Posterior vena cava (tissue), 2 donors: Measurements from ENCODE around the gene NOXRED1. TPM values are rescaled to one million over a fixed set of nuclear protein-coding genes. Genes with fewer than 3 reads are reported as not detected.
"Not testable (repeated sequence)": the region's sequence is repeated elsewhere in the genome, so short reads cannot be mapped to it uniquely, and the experiment has no call there.

Experiments
- DNase-seq: peaks from one replicate; pipeline ENCODE4 v3.0.0-alpha.2; 2020; ENCODE audit warnings: low spot score
- intact Hi-C, 2 donors: fragments of 100-400 bp; cut with DNase I; formaldehyde crosslinking; loops; one replicate each; pipeline versions ENCODE4 v1.14.1 to v1.14.2; 2022 to 2023
- total RNA-seq, 2 donors: library from RNA; stranded (reverse); fragmentation: NEBNext Ultra II Directional; extraction: Animal tissue kit (Norgen Biotek cat#: 25700); gene quantifications; one replicate each; pipeline ENCODE4 v1.2.1, GENCODE V29; 2021
- donor health status: DM: yes; HTN: yes; CAD: no.
- donor health status: DM: yes; HTN: yes; CAD: no.

The NOXRED1 gene
- total RNA-seq, 2 donors from 2014 or later, result 0.23 to 0.52 TPM

- DNase-seq, intact Hi-C loops: not testable (repeated sequence)
These were observed 7.2 kb downstream of the NOXRED1 start for GRCh38 chr14:77416098-77416497.

- intact Hi-C loops, DNase-seq: not testable (repeated sequence)
These were observed 7.8 kb downstream of the NOXRED1 start for GRCh38 chr14:77415403-77416030.

- DNase-seq, result no peak
- intact Hi-C loops, result no loop called here
These were observed 14.2 kb downstream of the NOXRED1 start for GRCh38 chr14:77409131-77409533.

- intact Hi-C loops, result no loop called here
- DNase-seq, result no peak
These were observed 16.2 kb downstream of the NOXRED1 start for GRCh38 chr14:77407158-77407557.

DNA sequence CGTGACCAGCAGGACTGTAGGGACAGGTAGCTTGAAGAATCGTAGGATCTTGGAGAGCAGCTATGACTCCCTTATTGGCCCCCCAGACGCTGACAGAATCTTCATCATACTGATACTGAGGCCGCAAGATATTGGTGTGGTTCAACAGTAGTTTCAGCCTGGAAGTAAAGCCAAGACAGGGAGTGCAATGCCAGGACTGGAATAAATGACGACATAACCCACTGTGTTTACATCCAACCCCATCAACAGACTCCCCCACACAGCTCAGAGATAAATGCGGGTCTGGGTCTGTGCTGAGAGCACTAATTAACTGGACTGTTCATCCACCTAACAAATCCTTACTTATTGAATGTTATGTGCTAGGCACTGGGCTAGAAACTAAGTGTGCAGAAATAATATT is 16.6 kb downstream of the NOXRED1 start:
- DNase-seq, result no peak
- intact Hi-C loops, result no loop called here

DNA sequence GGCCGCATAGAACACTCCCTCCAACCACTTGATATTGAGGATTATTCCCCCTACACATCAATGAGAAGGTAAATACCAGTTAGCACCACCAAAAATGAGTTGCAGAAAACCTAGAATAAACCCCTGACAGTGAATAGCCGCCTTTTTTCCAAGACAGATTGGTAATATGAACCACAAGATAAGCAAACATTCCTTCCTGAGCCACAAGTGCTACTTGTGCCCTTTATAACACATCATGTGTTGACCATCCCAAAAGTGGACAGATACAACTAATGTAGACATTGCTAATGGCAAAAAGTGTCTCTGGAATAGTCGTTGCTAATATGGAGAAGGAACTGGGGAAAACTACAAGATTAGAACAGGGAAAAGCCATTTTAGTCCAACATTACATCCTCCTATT is 17.2 kb downstream of the NOXRED1 start:
- no peak for DNase-seq
- intact Hi-C loops, result no loop called here

DNA sequence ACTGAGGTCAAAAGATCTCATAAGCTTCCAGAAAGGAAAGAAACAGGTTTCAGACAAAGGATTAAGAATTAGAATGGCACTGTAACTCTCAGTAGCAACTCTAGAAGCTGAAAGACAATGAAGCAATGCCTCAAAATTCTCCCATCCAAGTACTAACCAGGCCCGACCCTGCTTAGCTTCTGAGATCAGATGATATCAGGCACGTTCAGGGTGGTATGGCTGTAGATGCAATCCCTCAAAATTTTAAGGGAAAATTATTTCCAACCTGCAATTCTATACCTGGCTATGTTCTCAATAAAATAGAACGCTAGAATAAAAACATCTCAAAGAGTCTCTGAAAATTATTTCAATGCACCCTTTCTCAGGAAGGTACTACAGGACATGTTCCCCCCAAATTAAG is 19.6 kb downstream of the NOXRED1 start:
- intact Hi-C loops, result no loop called here

DNA sequence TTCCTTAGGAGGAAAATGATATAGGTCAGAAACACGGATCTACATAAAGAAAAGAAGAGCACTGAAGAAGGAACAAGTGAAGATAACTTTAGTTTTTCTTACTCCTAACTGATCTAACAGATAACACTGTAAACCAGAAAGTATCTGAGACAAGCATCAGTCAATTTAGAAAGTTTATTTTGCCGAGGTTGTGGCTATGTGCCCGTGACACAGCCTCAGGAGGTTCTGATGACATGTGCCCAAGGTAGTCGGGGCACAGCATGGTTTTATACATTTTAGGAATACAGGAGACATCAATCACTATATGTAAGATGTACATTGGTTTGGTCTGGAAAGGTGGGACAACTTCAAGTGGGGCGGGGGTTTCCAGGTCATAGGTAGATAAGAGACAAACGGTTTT is 23.1 kb downstream of the NOXRED1 start:
- intact Hi-C loops, result no loop called here
- DNase-seq, result no peak

More for the DNA sequence above, 19.6 kb downstream of the NOXRED1 start:
- DNase-seq, result no peak

DNA sequence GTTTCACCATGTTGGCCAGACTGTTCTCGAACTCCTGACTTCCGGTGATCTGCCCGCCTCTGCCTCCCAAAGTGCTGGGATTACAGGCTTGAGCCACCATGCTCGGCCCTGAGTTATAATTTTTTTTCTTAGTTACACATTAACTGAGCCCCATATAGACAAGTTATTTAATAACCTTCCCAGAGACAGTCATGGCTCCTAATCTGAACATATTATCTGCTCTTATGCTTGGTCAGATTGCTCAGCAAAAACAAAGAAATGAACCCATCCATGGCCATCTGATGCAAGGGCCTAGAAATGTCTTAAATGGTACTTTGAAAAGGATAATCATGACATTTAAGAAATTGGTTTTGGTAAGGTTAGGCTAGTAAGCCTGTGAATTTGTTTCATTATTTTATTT is 33.1 kb downstream of the NOXRED1 start:
- no peak for DNase-seq
- intact Hi-C loops, result no loop called here

DNA sequence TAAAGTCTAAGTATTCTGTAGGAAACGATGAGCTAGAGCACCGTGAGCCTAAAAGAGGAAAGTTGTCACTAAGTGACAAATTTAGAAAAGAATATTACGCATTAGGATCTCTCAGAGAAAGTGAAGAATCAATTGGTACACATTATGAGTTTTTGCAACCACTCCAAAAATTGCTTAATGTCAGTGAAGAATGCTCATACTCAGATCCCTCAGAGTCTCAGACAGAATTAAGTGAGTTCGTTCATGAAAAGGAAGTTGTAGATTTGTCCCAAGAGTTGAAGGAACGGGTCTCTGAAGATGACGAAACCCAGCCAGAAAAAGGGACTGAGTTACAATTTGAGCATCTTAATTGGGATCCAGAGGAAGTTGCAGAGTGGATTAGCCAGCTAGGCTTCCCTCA is 44.6 kb downstream of the NOXRED1 start:
- intact Hi-C loops, result no loop called here
- no peak for DNase-seq

GRCh38 chr14:77377502-77377844 is 45.9 kb downstream of the NOXRED1 start:
- intact Hi-C loops, result no loop called here
- DNase-seq, result no peak

DNA sequence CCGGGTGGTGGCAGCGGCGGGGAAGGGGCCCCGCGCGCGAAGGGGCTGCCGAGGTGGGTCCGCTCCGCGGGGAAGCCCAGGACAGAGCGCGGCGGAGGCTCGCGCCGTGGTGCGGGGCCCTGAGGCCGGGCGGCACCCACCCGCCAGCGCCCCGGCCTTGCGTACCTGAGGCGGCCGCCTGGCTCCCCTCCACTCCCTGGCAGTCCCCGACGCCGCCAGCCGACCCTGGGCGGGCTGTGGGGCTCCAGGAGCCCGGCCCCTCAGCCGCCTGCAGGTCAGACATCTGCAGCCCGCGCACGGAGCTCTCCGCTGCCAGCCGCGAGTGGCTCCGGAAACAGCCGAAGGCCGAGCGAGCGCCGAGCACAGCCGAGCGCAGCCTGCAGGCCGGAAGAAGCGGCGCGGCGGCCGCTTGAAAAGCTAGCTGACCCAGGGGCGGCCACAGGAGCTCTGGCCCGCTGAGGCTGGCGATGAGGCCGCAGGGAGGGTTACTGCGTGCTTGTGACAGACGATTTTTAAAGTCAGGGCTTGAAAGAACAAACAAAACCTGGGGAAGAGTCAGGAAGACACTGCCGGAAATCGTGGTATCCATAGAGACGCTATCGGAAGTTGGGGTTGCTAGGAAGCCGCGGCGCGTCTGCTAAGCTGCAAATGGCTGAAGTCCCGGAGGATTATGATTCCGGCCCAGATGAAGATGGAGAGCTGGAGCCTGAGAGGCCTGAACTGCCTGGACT is 46.4 kb downstream of the NOXRED1 start, which contains the start of the genes SAMD15 and TMED8:
Gene SAMD15, plus strand, starts transcription at position 609 of the 731 bp plus-strand sequence. Its CDS starts 40 bp downstream, at position 649.
Gene TMED8, minus strand, starts transcription at position 324 of the 731 bp plus-strand sequence. Its CDS starts 41 bp downstream, at position 283.
- intact Hi-C loops, result no loop called here
- peak; percentile 96 for DNase-seq

GRCh38 chr14:77375973-77376770 is 47.2 kb downstream of the NOXRED1 start:
- intact Hi-C loops, result no loop called here
- no peak for DNase-seq

- intact Hi-C loops, result no loop called here
- DNase-seq, result no peak
These were observed 48.0 kb downstream of the NOXRED1 start for GRCh38 chr14:77375164-77375950.

- intact Hi-C loops, result no loop called here
- no peak for DNase-seq
These were observed 51.0 kb downstream of the NOXRED1 start for GRCh38 chr14:77372304-77372841.

DNA sequence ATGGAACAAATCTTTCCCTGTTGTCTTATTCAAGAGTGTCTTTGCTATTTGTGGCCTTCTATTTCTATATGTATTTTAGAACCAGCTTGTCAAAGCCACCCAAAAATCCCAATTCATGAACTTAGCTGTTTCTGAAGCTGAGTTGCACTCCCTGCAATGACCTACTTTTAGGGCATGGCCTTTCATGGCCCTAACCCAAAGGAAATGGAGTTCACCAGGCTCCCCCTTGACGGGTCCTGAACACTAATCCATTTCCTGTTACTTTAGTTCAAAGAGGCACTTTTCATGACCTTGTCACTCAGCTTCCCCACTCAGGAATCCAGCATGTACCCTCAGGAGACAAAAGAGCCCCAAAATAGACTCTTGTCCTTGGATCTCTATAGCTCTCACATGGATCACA is 54.0 kb downstream of the NOXRED1 start:
- no peak for DNase-seq
- intact Hi-C loops, result no loop called here

- DNase-seq, result no peak
- intact Hi-C loops, result no loop called here
These were observed 59.2 kb downstream of the NOXRED1 start for GRCh38 chr14:77364146-77364545.

DNA sequence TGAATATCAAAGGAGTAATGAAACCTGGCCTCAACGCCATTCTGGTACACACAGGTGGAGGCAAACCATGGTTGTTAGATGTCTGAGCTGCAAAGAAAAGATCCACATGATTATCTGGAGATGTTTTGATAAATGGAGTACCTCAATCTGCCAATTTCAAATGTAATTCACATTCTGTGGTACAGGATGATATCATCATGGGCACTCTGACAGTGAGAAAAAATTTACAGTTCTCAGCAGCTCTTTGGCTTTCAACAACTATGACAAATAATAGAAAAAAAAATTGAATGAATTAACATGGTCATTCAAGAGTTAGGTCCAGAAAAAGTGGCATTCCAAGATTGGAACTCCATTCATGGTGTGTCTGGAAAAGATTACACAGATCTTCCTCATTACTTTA is 63.7 kb downstream of the NOXRED1 start:
- intact Hi-C loops, result no loop called here
- no peak for DNase-seq

GRCh38 chr14:77356899-77357298 is 66.4 kb downstream of the NOXRED1 start:
- intact Hi-C loops, result no loop called here
- DNase-seq, result no peak
